ENCODE results near the gene LSM2.
"Not testable (repeated sequence)": the region's sequence is repeated elsewhere in the genome, so short reads cannot be mapped to it uniquely, and the experiment has no call there.

The LSM2 gene

DNA sequence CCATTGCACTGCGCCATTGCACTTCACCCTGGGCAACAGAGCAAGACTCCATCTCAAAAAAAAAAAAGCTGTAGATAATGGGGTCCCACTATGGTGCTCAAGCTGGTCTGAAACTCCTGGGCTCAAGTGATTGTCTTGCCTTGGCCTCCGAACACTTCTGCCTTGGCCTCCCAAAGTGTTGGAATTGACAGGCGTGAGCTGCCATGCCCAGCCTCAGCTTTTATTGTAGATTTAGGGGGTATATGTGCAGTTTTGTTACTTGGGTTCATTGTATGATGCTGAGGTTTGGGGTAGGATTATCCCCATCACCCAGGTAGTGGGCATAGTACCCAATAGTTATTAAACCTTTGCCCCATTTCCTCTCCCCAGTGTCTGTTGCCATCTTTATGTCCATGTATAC, 32.2 kb upstream of the LSM2 start:
- Histone ChIP-seq H3K36me3 (replicated peaks; ENCODE audit: low read depth, low read length) (peaks cover 50% of the 10 kb centered on the region), H4K20me1 (ENCODE audit: insufficient read depth, low read length) (peaks cover 12% of the 10 kb centered on the region)

DNA sequence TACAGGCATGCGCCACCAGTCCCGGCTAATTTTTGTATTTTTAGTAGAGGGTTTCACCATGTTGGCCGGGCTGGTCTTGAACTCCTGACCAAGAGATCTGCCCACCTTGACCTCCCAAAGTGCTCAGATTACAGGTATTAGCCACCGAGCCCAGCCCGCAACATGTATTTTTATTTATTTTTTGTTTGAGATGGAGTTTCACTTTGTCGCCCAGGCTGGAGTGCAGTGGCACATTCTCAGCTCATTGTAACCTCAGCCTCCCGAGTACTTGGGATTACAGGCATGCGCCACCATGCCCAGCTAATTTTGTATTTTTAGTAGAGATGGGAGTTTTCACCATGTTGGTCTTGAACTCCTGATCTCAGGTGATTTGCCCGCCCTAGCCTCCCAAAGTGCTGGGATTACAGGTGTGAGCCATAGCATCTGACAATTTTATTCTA, 31.4 kb upstream of the LSM2 start:
- not testable (repeated sequence) for H3K4me3 ChIP-seq (ENCODE audit: low read length); H3K27ac ChIP-seq (ENCODE audit: low read length); H3K9me3 ChIP-seq (ENCODE audit: insufficient read depth, low read length); H2AFZ ChIP-seq (ENCODE audit: low read depth, low read length); H3K27me3 ChIP-seq (ENCODE audit: low read depth, low read length); H3K9ac ChIP-seq (ENCODE audit: low read length)
- Histone ChIP-seq H3K36me3 (replicated peaks; ENCODE audit: low read depth, low read length) (peaks cover 50% of the 10 kb centered on the region), H3K4me1 (ENCODE audit: low read length) (peaks cover 23% of the 10 kb centered on the region), H3K4me2 (ENCODE audit: low read length) (peak overlapping the region; percentile 97; the same call in 1 of the 2 replicates), H4K20me1 (ENCODE audit: insufficient read depth, low read length) (peaks cover 12% of the 10 kb centered on the region), H3K79me2 (ENCODE audit: low read length) (peaks cover 44% of the 10 kb centered on the region)

More for the DNA sequence above, 32.2 kb upstream of the LSM2 start:
- no peak overlapping the region for H3K4me3 ChIP-seq (ENCODE audit: low read length)
- no peaks in the 10 kb centered on the region for H3K9me3 ChIP-seq (ENCODE audit: insufficient read depth, low read length)
- H3K4me1 ChIP-seq (ENCODE audit: low read length): peaks cover 19% of the 10 kb centered on the region
- no peak overlapping the region for H3K9ac ChIP-seq (ENCODE audit: low read length)
- no peak overlapping the region for H3K27ac ChIP-seq (ENCODE audit: low read length)
- H3K79me2 ChIP-seq (ENCODE audit: low read length): peaks cover 44% of the 10 kb centered on the region
- H3K27me3 ChIP-seq (ENCODE audit: low read depth, low read length): no peaks in the 10 kb centered on the region
- no peak overlapping the region for H2AFZ ChIP-seq (ENCODE audit: low read depth, low read length)
- H3K4me2 ChIP-seq (ENCODE audit: low read length): no peak overlapping the region
- no peak for TF ChIP-seq EZH2phosphoT487 (IDR thresholded peaks at IDR 0.05; ENCODE audit: low read depth)
- TF ChIP-seq, protein P1, sequence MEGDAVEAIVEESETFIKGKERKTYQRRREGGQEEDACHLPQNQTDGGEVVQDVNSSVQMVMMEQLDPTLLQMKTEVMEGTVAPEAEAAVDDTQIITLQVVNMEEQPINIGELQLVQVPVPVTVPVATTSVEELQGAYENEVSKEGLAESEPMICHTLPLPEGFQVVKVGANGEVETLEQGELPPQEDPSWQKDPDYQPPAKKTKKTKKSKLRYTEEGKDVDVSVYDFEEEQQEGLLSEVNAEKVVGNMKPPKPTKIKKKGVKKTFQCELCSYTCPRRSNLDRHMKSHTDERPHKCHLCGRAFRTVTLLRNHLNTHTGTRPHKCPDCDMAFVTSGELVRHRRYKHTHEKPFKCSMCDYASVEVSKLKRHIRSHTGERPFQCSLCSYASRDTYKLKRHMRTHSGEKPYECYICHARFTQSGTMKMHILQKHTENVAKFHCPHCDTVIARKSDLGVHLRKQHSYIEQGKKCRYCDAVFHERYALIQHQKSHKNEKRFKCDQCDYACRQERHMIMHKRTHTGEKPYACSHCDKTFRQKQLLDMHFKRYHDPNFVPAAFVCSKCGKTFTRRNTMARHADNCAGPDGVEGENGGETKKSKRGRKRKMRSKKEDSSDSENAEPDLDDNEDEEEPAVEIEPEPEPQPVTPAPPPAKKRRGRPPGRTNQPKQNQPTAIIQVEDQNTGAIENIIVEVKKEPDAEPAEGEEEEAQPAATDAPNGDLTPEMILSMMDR (IDR thresholded peaks at IDR 0.05; ENCODE audit: low read depth, low read length): no peak

GRCh38 chr6:31837369-31838113, 30.8 kb upstream of the LSM2 start:
- peak overlapping the region; percentile 88 for H3K27ac ChIP-seq (ENCODE audit: low read length)
- TF ChIP-seq, protein P1 (IDR thresholded peaks at IDR 0.05; ENCODE audit: low read depth, low read length): no peak
- no peak for TF ChIP-seq EZH2phosphoT487 (IDR thresholded peaks at IDR 0.05; ENCODE audit: low read depth)
- H3K4me2 ChIP-seq (ENCODE audit: low read length): peak overlapping the region; percentile 97
- H3K79me2 ChIP-seq (ENCODE audit: low read length): peaks cover 44% of the 10 kb centered on the region
- H3K27me3 ChIP-seq (ENCODE audit: low read depth, low read length): no peaks in the 10 kb centered on the region
- peaks cover 12% of the 10 kb centered on the region for H4K20me1 ChIP-seq (ENCODE audit: insufficient read depth, low read length)
- peaks cover 50% of the 10 kb centered on the region for H3K36me3 ChIP-seq (replicated peaks; ENCODE audit: low read depth, low read length)
- peak overlapping the region; percentile 98 for H3K4me3 ChIP-seq (ENCODE audit: low read length)
- H3K9ac ChIP-seq (ENCODE audit: low read length): 0 out of 2 replicates have a peak overlapping the region, but pooled peaks have one; percentile 99
- H2AFZ ChIP-seq (ENCODE audit: low read depth, low read length): no peak overlapping the region
- peaks cover 29% of the 10 kb centered on the region for H3K4me1 ChIP-seq (ENCODE audit: low read length)
- no peaks in the 10 kb centered on the region for H3K9me3 ChIP-seq (ENCODE audit: insufficient read depth, low read length)

DNA sequence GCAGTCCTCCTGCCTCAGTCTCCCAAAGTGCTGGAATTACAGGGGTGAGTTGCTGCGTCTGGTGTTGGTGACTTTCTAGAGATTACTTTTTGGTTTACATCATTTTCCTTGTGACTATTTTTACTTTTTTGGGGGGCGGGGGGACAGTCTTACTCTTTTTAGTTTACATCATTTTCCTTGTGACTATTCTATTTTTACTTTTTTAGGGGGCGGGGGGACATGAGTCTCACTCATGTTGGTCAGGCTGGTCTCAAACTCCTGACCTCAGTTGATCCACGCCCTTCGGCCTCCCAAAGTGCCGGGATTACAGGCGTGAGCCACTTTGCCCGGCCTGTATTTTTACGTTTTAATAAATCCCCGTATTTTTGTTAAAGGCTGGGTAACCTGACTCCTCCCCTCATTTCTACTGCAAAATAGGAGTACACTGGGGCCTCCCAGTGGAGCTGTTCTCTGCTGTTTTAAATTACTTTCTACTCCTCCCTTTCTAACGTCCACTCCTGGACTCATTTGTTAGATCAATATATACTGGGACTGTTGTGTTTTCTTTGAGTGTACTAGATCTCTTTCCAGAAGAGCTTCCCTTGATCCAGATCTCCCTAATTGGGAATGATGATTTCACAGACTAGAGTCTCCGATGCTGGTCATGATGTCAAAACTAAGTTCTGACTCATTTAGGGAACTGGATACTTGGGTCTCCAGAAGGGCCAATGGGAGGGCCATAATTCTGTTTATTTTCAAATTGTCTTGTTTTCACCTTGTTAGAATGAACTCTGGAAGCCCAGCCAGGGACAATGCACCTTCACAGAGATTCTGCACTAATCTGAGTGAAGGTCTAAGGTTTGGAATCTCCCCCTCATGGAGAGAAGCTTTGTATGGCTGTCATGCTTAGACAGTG, 30.0 kb upstream of the LSM2 start:
- Histone ChIP-seq H4K20me1 (ENCODE audit: insufficient read depth, low read length) (peaks cover 12% of the 10 kb centered on the region), H3K9ac (ENCODE audit: low read length) (peak overlapping the region; percentile 99), H2AFZ (ENCODE audit: low read depth, low read length) (no peak overlapping the region), H3K4me3 (ENCODE audit: low read length) (peak overlapping the region; percentile 98), H3K79me2 (ENCODE audit: low read length) (peaks cover 44% of the 10 kb centered on the region), H3K27ac (ENCODE audit: low read length) (peak overlapping the region; percentile 88), H3K36me3 (replicated peaks; ENCODE audit: low read depth, low read length) (peaks cover 48% of the 10 kb centered on the region), H3K4me2 (ENCODE audit: low read length) (peak overlapping the region; percentile 97), H3K4me1 (ENCODE audit: low read length) (peaks cover 29% of the 10 kb centered on the region), H3K27me3 (ENCODE audit: low read depth, low read length) (no peaks in the 10 kb centered on the region), H3K9me3 (ENCODE audit: insufficient read depth, low read length) (no peaks in the 10 kb centered on the region)
- TF ChIP-seq EZH2phosphoT487 (IDR thresholded peaks at IDR 0.05; ENCODE audit: low read depth): no peak
- TF ChIP-seq, protein P1 (IDR thresholded peaks at IDR 0.05; ENCODE audit: low read depth, low read length): no peak
